Daoy (cell line): ENCODE results near the gene LMOD1. TPM values are rescaled to one million over a fixed set of nuclear protein-coding genes. Genes with fewer than 3 reads are reported as not detected.
A peak's percentile ranks its signal among the peaks of the same experiment; 100 is the strongest.
"Not testable (repeated sequence)": the region's sequence is repeated elsewhere in the genome, so short reads cannot be mapped to it uniquely, and the experiment has no call there.

Experiments
- DNase-seq: peaks from one replicate; pipeline ENCODE4 v3.0.0-alpha.2; 2015; ENCODE audit warnings: low read depth
- total RNA-seq: library from RNA; depleted of rRNA; stranded (reverse); fragments of >200 nt; shearing (Covaris generic); gene quantifications from 2 replicates; pipeline ENCODE4 v1.2.3, GENCODE V29; 2014; rRNA removed

The LMOD1 gene
- total RNA-seq, 1 experiment from 2014 or later: not detected

- no peak for DNase-seq
These were observed 84.9 kb downstream of the LMOD1 start for GRCh38 chr1:201861448-201861847.

DNA sequence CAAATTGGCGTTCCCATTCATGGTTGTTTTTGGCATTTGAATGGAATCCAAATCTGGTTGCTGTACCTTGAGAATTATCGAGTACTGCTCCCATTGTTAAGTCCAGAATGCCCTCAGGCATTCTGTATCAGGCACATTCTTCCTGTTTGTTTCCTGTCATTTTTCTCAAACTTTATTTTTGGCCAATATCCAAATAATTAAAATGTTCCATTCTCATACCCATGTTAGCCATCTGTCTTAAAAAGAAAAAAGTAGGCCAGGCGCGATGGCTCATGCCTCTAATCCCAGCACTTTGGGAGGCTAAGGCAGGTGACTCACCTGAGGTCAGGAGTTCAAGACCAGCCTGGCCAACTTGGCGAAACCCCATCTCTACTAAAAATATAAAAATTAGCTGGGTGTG lies 86.9 kb downstream of the LMOD1 start:
- DNase-seq: no peak

DNA sequence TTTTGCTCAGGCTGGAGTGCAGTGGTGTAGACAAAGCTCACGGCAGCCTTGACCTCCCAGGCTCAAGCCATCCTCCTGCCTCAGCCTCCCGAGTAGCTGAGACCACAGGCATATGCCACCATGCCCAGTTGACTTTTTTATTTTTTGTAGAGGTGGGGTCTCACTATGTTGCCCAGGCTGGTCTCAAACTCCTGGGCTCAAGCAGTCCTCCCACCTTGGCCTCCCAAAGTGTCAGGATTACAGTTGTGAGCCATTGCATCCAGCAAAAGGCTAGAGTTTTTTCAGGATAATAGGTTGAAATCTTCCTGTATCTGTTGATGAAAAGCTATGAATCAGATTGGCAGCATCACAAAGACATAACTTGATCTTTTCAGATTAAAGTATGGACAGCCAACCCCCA lies 89.6 kb downstream of the LMOD1 start:
- not testable (repeated sequence) for DNase-seq

GRCh38 chr1:201851949-201852348 lies 94.4 kb downstream of the LMOD1 start:
- DNase-seq: no peak

DNA sequence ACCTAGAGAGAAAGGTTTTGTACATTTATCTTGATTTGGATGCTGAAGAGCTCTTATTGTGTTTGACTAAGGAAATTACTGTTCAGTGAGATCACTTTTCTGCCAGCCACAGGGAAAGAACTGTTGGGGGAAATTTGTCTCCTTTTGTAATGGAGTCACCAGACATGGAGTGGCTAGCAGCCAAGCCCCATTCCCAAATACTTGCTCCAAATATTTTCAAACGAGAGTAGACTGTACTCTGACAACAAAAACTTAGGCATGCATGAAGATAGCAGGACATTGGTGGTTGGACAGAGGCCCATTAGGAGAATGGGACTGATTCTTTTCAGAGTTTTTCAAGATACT lies 96.3 kb downstream of the LMOD1 start:
- peak; percentile 88 for DNase-seq

DNA sequence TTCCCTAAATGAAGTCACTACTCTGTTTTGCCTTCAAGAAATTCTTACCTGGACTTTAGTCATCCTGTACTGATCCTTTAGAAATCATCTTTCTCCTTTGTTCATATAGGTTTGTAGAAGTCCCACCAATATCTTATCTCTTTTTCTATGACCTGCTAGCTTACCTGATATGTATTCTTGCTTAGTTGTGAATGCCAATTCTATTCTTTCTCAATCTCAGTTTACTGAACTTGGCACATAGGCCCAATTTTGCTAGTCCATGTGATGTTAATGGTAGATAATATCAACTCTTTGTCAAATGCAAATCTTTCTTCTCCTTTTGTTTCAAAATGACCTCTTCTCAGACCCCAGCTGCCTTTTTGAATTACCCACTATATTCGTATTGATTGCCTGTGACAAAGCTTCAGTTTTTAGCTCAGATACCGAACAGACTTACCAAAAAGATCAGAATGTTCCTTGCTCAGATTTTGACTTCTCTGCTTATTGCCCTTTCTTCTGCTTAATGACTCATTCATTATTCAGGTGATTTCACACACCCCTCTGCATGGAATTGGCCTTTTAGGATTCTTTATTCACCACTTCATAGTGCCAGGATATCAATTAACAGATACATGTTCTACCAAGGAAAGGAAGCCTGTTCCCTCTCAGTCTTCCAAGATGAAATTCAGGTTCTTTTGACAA lies 96.8 kb downstream of the LMOD1 start:
- DNase-seq: no peak

GRCh38 chr1:201848230-201848629 lies 98.1 kb downstream of the LMOD1 start:
- no peak for DNase-seq

- DNase-seq: no peak
These were observed 99.2 kb downstream of the LMOD1 start for GRCh38 chr1:201847150-201847549.

Other genes with a start within 250 kb of the LMOD1 start
- gene IPO9, start 117.4 kb downstream of the LMOD1 start, total RNA-seq: 22.4 and 22.7 TPM in 2 replicates
- 16.5 and 22.1 TPM in 2 replicates for gene SHISA4, start 57.6 kb downstream of the LMOD1 start, total RNA-seq
- gene TIMM17A, start 9.0 kb upstream of the LMOD1 start, total RNA-seq: 88.3 and 98.3 TPM in 2 replicates
- gene RNPEP, start 36.1 kb upstream of the LMOD1 start, total RNA-seq: 74.0 and 85.9 TPM in 2 replicates
- gene ELF3, start 64.0 kb upstream of the LMOD1 start, total RNA-seq: 7.0 and 9.9 TPM in 2 replicates
- under 0.01 and 0.06 TPM in 2 replicates for gene GPR37L1, start 176.4 kb upstream of the LMOD1 start, total RNA-seq
- gene ARL8A, start 198.2 kb upstream of the LMOD1 start, total RNA-seq: 21.9 and 29.0 TPM in 2 replicates
- 1.3 and 1.5 TPM in 2 replicates for gene PTPN7, start 214.1 kb upstream of the LMOD1 start, total RNA-seq
- gene LGR6, start 247.3 kb upstream of the LMOD1 start, total RNA-seq: 0.23 and 1.2 TPM in 2 replicates